HUES6 (cell line): Measurements from ENCODE around the gene ALDH7A1.
"Not testable (repeated sequence)": the region's sequence is repeated elsewhere in the genome, so short reads cannot be mapped to it uniquely, and the experiment has no call there.

Source experiments
- H3K27ac ChIP-seq: 2 replicates; pipeline ENCODE4 v1.7.0; 2013; ENCODE audit warnings: low read depth, mild to moderate bottlenecking, low read length, inconsistent platforms
- H3K27me3 ChIP-seq: 2 replicates; pipeline ENCODE4 v1.6.1; 2013; ENCODE audit warnings: low read length; ENCODE audit not compliant: control insufficient read depth, insufficient read depth
- H3K36me3 ChIP-seq: 2 replicates; pipeline ENCODE4 v1.6.1; 2013; ENCODE audit warnings: low read length; ENCODE audit not compliant: control insufficient read depth, insufficient read depth
- H3K4me1 ChIP-seq: 2 replicates; pipeline ENCODE4 v1.6.1; 2013; ENCODE audit warnings: low read length; ENCODE audit not compliant: control insufficient read depth, insufficient read depth
- H3K4me3 ChIP-seq: 2 replicates; pipeline ENCODE4 v1.5.1; 2013; ENCODE audit warnings: low read depth, low read length
- H3K9ac ChIP-seq: one replicate; pipeline ENCODE4 v1.6.1; 2013; ENCODE audit warnings: mild to moderate bottlenecking, low read length
- H3K9me3 ChIP-seq: 2 replicates; pipeline ENCODE4 v1.6.1; 2013; ENCODE audit warnings: low read depth, low read length; ENCODE audit not compliant: control insufficient read depth, insufficient read depth

Gene ALDH7A1

GRCh38 chr5:126615286-126615685, 20.3 kb upstream of the ALDH7A1 start:
- Histone ChIP-seq H3K9me3 (no peaks in the 10 kb centered on the region), H3K9ac (no peak overlapping the region), H3K36me3 (peaks cover 70% of the 10 kb centered on the region), H3K27me3 (no peaks in the 10 kb centered on the region), H3K4me1 (no peaks in the 10 kb centered on the region), H3K4me3 (no peak overlapping the region), H3K27ac (no peak overlapping the region)

GRCh38 chr5:126613941-126614592, 19.0 kb upstream of the ALDH7A1 start:
- no peak overlapping the region for H3K4me3 ChIP-seq
- H3K36me3 ChIP-seq, result peaks cover 72% of the 10 kb centered on the region
- H3K4me1 ChIP-seq, result no peaks in the 10 kb centered on the region
- no peak overlapping the region for H3K9ac ChIP-seq
- H3K27me3 ChIP-seq, result no peaks in the 10 kb centered on the region
- no peak overlapping the region for H3K27ac ChIP-seq
- no peaks in the 10 kb centered on the region for H3K9me3 ChIP-seq

GRCh38 chr5:126610616-126611015, 15.6 kb upstream of the ALDH7A1 start:
- Histone ChIP-seq H3K9me3 (no peaks in the 10 kb centered on the region), H3K9ac (no peak overlapping the region), H3K4me1 (no peaks in the 10 kb centered on the region), H3K27ac (no peak overlapping the region), H3K27me3 (no peaks in the 10 kb centered on the region), H3K36me3 (peaks cover 81% of the 10 kb centered on the region), H3K4me3 (no peak overlapping the region)

- Histone ChIP-seq H3K36me3 (peaks cover 86% of the 10 kb centered on the region), H3K9me3 (no peaks in the 10 kb centered on the region), H3K27me3 (no peaks in the 10 kb centered on the region), H3K9ac (no peak overlapping the region), H3K4me1 (no peaks in the 10 kb centered on the region), H3K4me3 (no peak overlapping the region), H3K27ac (no peak overlapping the region)
These were observed 15.1 kb upstream of the ALDH7A1 start for GRCh38 chr5:126610160-126610559.

GRCh38 chr5:126605525-126605924, 10.5 kb upstream of the ALDH7A1 start:
- H3K36me3 ChIP-seq, result peaks cover 73% of the 10 kb centered on the region
- no peak overlapping the region for H3K9ac ChIP-seq
- H3K27me3 ChIP-seq, result no peaks in the 10 kb centered on the region
- no peaks in the 10 kb centered on the region for H3K9me3 ChIP-seq
- H3K4me3 ChIP-seq, result peak overlapping the region; percentile 3; the same call in 1 of the 2 replicates
- H3K4me1 ChIP-seq, result peaks cover under 1% of the 10 kb centered on the region; the same call in 1 of the 2 replicates
- H3K27ac ChIP-seq, result no peak overlapping the region

GRCh38 chr5:126603402-126603991, 8.5 kb upstream of the ALDH7A1 start:
- H3K9me3 ChIP-seq, result no peaks in the 10 kb centered on the region
- H3K4me1 ChIP-seq, result peaks cover 16% of the 10 kb centered on the region
- H3K9ac ChIP-seq, result no peak overlapping the region
- no peak overlapping the region for H3K27ac ChIP-seq
- peaks cover 54% of the 10 kb centered on the region for H3K36me3 ChIP-seq
- no peak overlapping the region for H3K4me3 ChIP-seq
- no peaks in the 10 kb centered on the region for H3K27me3 ChIP-seq

- Histone ChIP-seq H3K36me3 (peaks cover 28% of the 10 kb centered on the region), H3K9ac (peak within 1 kb of the TSS; percentile 98), H3K27me3 (no peaks in the 10 kb centered on the region), H3K4me3 (peak within 1 kb of the TSS; percentile 98), H3K27ac (peak within 1 kb of the TSS; percentile 96), H3K4me1 (peaks cover 16% of the 10 kb centered on the region), H3K9me3 (no peaks in the 10 kb centered on the region)
These were observed 5.9 kb upstream of the ALDH7A1 start, which contains the start of gene PHAX for GRCh38 chr5:126600631-126601511. Gene PHAX, plus strand, starts transcription at chr5:126600947. Its CDS starts 16 bp downstream, at chr5:126600963.

GRCh38 chr5:126599971-126600630, 5.1 kb upstream of the ALDH7A1 start:
- peak overlapping the region; percentile 96 for H3K27ac ChIP-seq
- H3K36me3 ChIP-seq, result peaks cover 21% of the 10 kb centered on the region
- H3K9me3 ChIP-seq, H3K27me3 ChIP-seq: not testable (repeated sequence)
- H3K4me3 ChIP-seq, result peak overlapping the region; percentile 98
- peak overlapping the region; percentile 98 for H3K9ac ChIP-seq
- peaks cover 16% of the 10 kb centered on the region for H3K4me1 ChIP-seq

- Histone ChIP-seq H3K4me3 (no peak overlapping the region), H3K27ac (peak overlapping the region; percentile 66; the same call in 1 of the 2 replicates), H3K9ac (peak overlapping the region; percentile 14), H3K36me3 (peaks cover 17% of the 10 kb centered on the region), H3K27me3 (no peaks in the 10 kb centered on the region), H3K4me1 (peaks cover 16% of the 10 kb centered on the region), H3K9me3 (no peaks in the 10 kb centered on the region)
These were observed 4.5 kb upstream of the ALDH7A1 start for GRCh38 chr5:126599499-126599898.

GRCh38 chr5:126597156-126597555, 2.1 kb upstream of the ALDH7A1 start:
- H3K27me3 ChIP-seq, result no peaks in the 10 kb centered on the region
- no peaks in the 10 kb centered on the region for H3K9me3 ChIP-seq
- no peak overlapping the region for H3K27ac ChIP-seq
- H3K4me1 ChIP-seq, result peaks cover 21% of the 10 kb centered on the region
- no peak overlapping the region for H3K4me3 ChIP-seq
- peaks cover 8% of the 10 kb centered on the region for H3K36me3 ChIP-seq
- no peak overlapping the region for H3K9ac ChIP-seq
